Keratinocyte (primary cell): Measurements from ENCODE around the gene UBE2N. TPM values are rescaled to one million over a fixed set of nuclear protein-coding genes. Genes with fewer than 3 reads are reported as not detected.

Experiments used
- DNase-seq: peaks from one replicate; pipeline ENCODE4 v3.0.0-alpha.2; 2011; ENCODE audit warnings: low read depth, missing footprints, low spot score
- FAIRE-seq: peaks from 2 replicates; lab custom pipeline; 2011; peaks lifted over from hg19 to GRCh38; lab: Jason Lieb, UNC
- H2AFZ ChIP-seq: 2 replicates; pipeline ENCODE4 v1.6.0; 2012; ENCODE audit warnings: low read length, control low read depth, inconsistent platforms; ENCODE audit not compliant: control insufficient read depth
- H3K27ac ChIP-seq: 2 replicates; pipeline ENCODE4 v1.5.1; 2011; ENCODE audit warnings: low read length; ENCODE audit not compliant: control insufficient read depth, insufficient read depth
- H3K27me3 ChIP-seq: 3 replicates; pipeline ENCODE4 v1.6.0; 2011; ENCODE audit warnings: low read length; ENCODE audit not compliant: control insufficient read depth, insufficient read depth; ENCODE audit errors: extremely low read depth
- H3K36me3 ChIP-seq, 2 experiments: 2 replicates in 1 of 2; 3 replicates in 1 of 2; pipeline ENCODE4 v1.5.1; 2011; ENCODE audit warnings: low read length in 2 of 2, mild to moderate bottlenecking in 1 of 2; ENCODE audit not compliant: control insufficient read depth in 2 of 2, insufficient read depth in 2 of 2; ENCODE audit errors: extremely low read depth in 1 of 2
- H3K4me1 ChIP-seq: 3 replicates; pipeline ENCODE4 v1.5.1; 2011; ENCODE audit warnings: low read length; ENCODE audit not compliant: control insufficient read depth, insufficient read depth; ENCODE audit errors: extremely low read depth
- H3K4me2 ChIP-seq: 3 replicates; pipeline ENCODE4 v1.6.0; 2011; ENCODE audit warnings: low read depth, low read length; ENCODE audit not compliant: control insufficient read depth, insufficient read depth; ENCODE audit errors: extremely low read depth
- H3K4me3 ChIP-seq, 3 experiments: fragments of 200-600 bp in 1 of 3; sonication (generic) in 1 of 3; 2 replicates in 2 of 3; 3 replicates in 1 of 3; pipeline ENCODE4 v1.5.1; 2011 to 2016; ENCODE audit warnings: low read length in 3 of 3, mild to moderate bottlenecking in 3 of 3, control low read depth in 2 of 3, inconsistent platforms in 1 of 3, low read depth in 1 of 3, mixed read lengths in 1 of 3, mixed run types in 1 of 3, moderate library complexity in 1 of 3; ENCODE audit not compliant: control insufficient read depth in 2 of 3, insufficient read depth in 2 of 3; ENCODE audit errors: extremely low read depth in 1 of 3
- H3K79me2 ChIP-seq: 2 replicates; pipeline ENCODE4 v1.6.0; 2012; ENCODE audit warnings: low read length; ENCODE audit not compliant: control insufficient read depth, insufficient read depth
- H3K9ac ChIP-seq: 3 replicates; pipeline ENCODE4 v1.6.0; 2011; ENCODE audit warnings: low read length; ENCODE audit not compliant: control insufficient read depth, insufficient read depth; ENCODE audit errors: extremely low read depth
- H3K9me1 ChIP-seq: 3 replicates; pipeline ENCODE4 v1.6.0; 2011; ENCODE audit warnings: low read length; ENCODE audit not compliant: control insufficient read depth, insufficient read depth; ENCODE audit errors: extremely low read depth
- H3K9me3 ChIP-seq: 2 replicates; pipeline ENCODE4 v1.5.1; 2012; ENCODE audit warnings: low read depth, low read length; ENCODE audit not compliant: control insufficient read depth
- H4K20me1 ChIP-seq: 3 replicates; pipeline ENCODE4 v1.6.0; 2011; ENCODE audit warnings: low read length; ENCODE audit not compliant: control insufficient read depth, insufficient read depth; ENCODE audit errors: extremely low read depth
- EZH2 ChIP-seq: IDR thresholded peaks from one replicate; pipeline ENCODE4 v1.6.1; 2012; ENCODE audit warnings: inconsistent platforms, mild to moderate bottlenecking, low read length, moderate library complexity
- dilution Hi-C: fragments of 300-500 bp; cut with MboI; formaldehyde crosslinking; loops from one replicate; pipeline ENCODE4 v1.7.0; 2020; ENCODE audit warnings: low sequenced_read_pairs; ENCODE audit not compliant: extremely low pct_ligation_motif_present
- polyA plus RNA-seq, 5 experiments: library from polyadenylated mRNA; depleted of rRNA in 3 of 5; stranded (reverse) in 3 of 5; stranded (forward) in 1 of 5; unstranded in 1 of 5; fragments of >200 nt; gene quantifications; 1 replicate in 1 of 5; 2 replicates in 3 of 5; 3 replicates in 1 of 5; pipeline versions ENCODE4 v1.2.1 to v1.2.3, GENCODE V29; 2011 to 2012; ENCODE audit warnings: missing spikeins in 2 of 5, low read depth in 1 of 5, low replicate concordance in 1 of 5
- TF ChIP-seq, protein P1 (sequence below), 3 experiments: IDR thresholded peaks in 1 of 3; conservative IDR thresholded peaks in 1 of 3; optimal IDR thresholded peaks in 1 of 3; 2 replicates in 2 of 3; 3 replicates in 1 of 3; pipeline versions ENCODE3 to v1.5.1; 2011; ENCODE audit warnings: low read length in 3 of 3, mild to moderate bottlenecking in 3 of 3, moderate library complexity in 2 of 3, control low read depth in 1 of 3, inconsistent platforms in 1 of 3; ENCODE audit not compliant: insufficient read depth in 2 of 3; ENCODE audit errors: extremely low read depth in 1 of 3

UBE2N gene
- polyA plus RNA-seq, 1 donor (not counting 4 experiments of a cell fraction or from before 2014, with no cell fraction given): 218 TPM

DNA sequence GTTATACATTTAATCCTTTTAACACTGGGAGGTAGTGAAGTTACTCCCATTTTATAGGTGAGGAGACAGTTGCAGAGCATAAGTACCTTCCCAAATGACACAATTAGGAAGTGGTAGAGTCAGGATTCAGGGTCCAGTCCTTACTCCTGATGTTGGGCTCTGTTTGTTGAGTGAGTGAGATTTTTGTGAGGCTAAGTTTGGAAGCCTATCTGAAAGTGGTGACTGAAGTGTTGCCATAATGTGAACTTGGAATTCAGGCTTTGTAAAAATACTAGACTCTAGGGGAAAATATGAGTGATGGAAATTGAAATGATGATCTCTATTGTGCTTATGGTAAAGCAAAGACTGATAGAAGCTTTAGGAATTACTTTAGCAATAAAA is 61.8 kb downstream of the UBE2N start:
- H3K9ac ChIP-seq: peak overlapping the region; percentile 86
- peaks cover 9% of the 10 kb centered on the region for H4K20me1 ChIP-seq
- H3K4me2 ChIP-seq: peak overlapping the region; percentile 83
- FAIRE-seq (no peak), DNase-seq (no peak)
- H3K4me1 ChIP-seq: peaks cover 18% of the 10 kb centered on the region
- dilution Hi-C loops: no loop called here
- no peaks in the 10 kb centered on the region for H3K9me1 ChIP-seq
- H3K4me3 ChIP-seq: peak overlapping the region; percentile 62 to 94 (median 87)
- no peak overlapping the region for H2AFZ ChIP-seq
- TF ChIP-seq EZH2: no peak
- TF ChIP-seq, protein P1, sequence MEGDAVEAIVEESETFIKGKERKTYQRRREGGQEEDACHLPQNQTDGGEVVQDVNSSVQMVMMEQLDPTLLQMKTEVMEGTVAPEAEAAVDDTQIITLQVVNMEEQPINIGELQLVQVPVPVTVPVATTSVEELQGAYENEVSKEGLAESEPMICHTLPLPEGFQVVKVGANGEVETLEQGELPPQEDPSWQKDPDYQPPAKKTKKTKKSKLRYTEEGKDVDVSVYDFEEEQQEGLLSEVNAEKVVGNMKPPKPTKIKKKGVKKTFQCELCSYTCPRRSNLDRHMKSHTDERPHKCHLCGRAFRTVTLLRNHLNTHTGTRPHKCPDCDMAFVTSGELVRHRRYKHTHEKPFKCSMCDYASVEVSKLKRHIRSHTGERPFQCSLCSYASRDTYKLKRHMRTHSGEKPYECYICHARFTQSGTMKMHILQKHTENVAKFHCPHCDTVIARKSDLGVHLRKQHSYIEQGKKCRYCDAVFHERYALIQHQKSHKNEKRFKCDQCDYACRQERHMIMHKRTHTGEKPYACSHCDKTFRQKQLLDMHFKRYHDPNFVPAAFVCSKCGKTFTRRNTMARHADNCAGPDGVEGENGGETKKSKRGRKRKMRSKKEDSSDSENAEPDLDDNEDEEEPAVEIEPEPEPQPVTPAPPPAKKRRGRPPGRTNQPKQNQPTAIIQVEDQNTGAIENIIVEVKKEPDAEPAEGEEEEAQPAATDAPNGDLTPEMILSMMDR (optimal IDR thresholded peaks at IDR 0.05 in 1 of 3, IDR thresholded peaks at IDR 0.05 in 1 of 3, conservative IDR thresholded peaks at IDR 0.05 in 1 of 3; ENCODE audit: extremely low read depth in 1 of 3, insufficient read depth in 2 of 3, low read length in 3 of 3): no peak
- H3K79me2 ChIP-seq: peaks cover 67% of the 10 kb centered on the region
- peaks cover 0 to 11% of the 10 kb centered on the region in 2 experiments for H3K36me3 ChIP-seq
- no peaks in the 10 kb centered on the region for H3K27me3 ChIP-seq
- H3K9me3 ChIP-seq: no peaks in the 10 kb centered on the region
- peak overlapping the region; percentile 86 for H3K27ac ChIP-seq

DNA sequence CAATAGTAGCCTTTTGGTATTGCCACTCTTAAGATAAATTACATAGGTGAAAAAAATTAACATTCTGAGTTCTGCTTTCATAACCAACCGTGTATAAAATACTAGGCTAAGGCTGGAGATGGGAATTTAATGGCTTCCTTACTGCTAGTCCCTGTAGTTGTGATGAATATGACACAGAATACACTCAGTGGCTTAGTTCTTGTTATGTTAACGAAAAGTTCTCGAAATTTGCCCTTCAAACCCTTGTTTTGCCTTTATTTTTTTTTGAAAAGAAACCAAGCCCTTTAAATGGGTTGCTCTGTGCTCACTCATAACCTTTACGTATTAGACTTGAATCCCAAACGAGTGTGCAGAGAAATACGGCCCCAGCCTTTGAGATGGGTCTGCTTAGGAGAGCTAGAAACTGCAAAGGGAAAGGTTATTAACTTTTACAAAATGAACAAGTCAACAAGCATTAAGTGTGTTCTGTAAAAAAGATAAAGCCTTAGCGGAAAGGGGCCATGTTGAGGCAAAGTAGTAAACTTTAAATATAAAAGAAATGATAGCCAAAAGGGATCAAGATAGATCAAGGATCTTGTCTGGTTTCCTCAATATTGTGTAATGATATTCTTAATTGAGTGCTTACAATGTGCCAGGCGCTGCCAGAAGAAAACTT is 62.3 kb downstream of the UBE2N start:
- TF ChIP-seq EZH2: no peak
- TF ChIP-seq, protein P1 (optimal IDR thresholded peaks at IDR 0.05 in 1 of 3, IDR thresholded peaks at IDR 0.05 in 1 of 3, conservative IDR thresholded peaks at IDR 0.05 in 1 of 3; ENCODE audit: extremely low read depth in 1 of 3, insufficient read depth in 2 of 3, low read length in 3 of 3): no peak
- Histone ChIP-seq H4K20me1 (peaks cover 9% of the 10 kb centered on the region), H3K79me2 (peaks cover 61% of the 10 kb centered on the region), H3K4me2 (peak overlapping the region; percentile 83), H3K36me3 (peaks cover 0 to 9% of the 10 kb centered on the region in 2 experiments), H3K4me3 (peak overlapping the region; percentile 62 to 94 (median 87)), H3K9me1 (no peaks in the 10 kb centered on the region), H3K27ac (peak overlapping the region; percentile 86), H3K4me1 (peaks cover 18% of the 10 kb centered on the region), H3K27me3 (no peaks in the 10 kb centered on the region), H3K9ac (peak overlapping the region; percentile 86), H3K9me3 (no peaks in the 10 kb centered on the region), H2AFZ (peak overlapping the region; percentile 10)
- dilution Hi-C loops: no loop called here
- DNase-seq (no peak), FAIRE-seq (no peak)
